ENCODE data around the gene OR5D18.
"Not testable (repeated sequence)": the region's sequence is repeated elsewhere in the genome, so short reads cannot be mapped to it uniquely, and the experiment has no call there.

The OR5D18 gene

GRCh38 chr11:55819330-55819729, at the start of gene OR5D18:
TSS of gene OR5D18 (plus strand) at chr11:55819630. CDS start at chr11:55819630, 0 bp downstream.
- no peak for DNase-seq (ENCODE audit: low spot score)

- DNase-seq (ENCODE audit: low spot score) = no peak
Measured at GRCh38 chr11:55773138-55773537, 46.3 kb upstream of the OR5D18 start, which contains the start of gene OR5D13. TSS of gene OR5D13 (plus strand) at chr11:55773438. CDS start at chr11:55773438, 0 bp downstream.

DNA sequence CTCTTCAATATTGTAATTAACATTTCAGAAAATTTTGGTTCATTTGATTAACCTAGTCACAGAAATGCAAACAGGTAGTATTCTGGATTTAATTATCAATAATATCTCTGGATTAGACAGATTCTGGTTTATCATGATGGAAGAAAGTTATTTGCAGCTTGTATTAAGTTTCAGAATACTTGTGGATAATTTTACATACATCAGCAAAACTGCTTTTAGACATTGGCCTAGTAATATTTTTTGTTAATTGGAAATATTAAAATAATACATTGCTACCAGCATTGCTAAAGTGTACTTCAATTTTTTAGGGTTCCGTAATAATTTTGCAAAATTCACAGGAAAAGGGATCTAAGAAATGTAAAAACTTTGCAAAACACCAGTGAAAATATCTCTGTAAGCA, 27.8 kb upstream of the OR5D18 start:
- no peak for DNase-seq (ENCODE audit: low spot score)

- no peak for DNase-seq (ENCODE audit: low spot score)
Measured at GRCh38 chr11:55793321-55793720, 26.1 kb upstream of the OR5D18 start.

DNA sequence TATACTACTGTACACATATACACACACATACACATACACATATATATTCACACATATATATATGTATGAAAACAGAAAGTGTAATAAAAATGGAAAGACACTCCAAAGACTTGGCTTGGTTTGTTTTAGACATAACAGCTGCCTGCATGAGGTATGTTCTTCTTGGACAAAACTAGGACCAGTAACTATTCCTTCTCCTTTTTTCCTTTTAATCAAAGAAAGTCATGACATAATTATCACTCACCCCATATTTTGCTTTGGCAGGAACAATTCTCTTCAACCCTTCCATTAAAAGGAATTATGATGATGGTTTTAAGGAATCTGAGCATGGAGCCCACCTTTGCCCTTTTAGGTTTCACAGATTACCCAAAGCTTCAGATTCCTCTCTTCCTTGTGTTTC, 24.2 kb upstream of the OR5D18 start, which contains the start of gene OR5D14:
TSS of gene OR5D14 (plus strand) at position 301 of the 400 bp plus-strand sequence. CDS start at position 301, 0 bp downstream.
- no peak for DNase-seq (ENCODE audit: low spot score)

- DNase-seq (ENCODE audit: low spot score) = no peak
Measured at GRCh38 chr11:55806248-55806647, 13.2 kb upstream of the OR5D18 start.

DNA sequence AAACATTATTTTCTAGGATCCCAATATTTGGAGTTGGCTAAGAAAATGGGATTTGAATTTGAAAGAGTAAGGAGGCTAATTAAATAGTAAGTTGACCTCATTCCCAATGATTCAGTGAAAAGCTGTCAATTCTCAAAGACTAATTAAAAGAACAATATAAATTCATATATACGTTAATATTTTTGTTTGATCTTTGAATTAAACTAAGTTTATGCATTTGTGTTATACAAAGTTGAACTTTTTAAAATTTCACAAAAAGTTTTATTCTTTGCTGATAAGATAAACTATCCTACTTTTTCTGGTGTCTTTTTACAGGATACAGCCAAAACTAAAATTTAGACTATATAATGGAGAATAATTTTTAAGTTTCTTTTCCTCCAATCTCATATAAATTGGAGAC, 8.4 kb upstream of the OR5D18 start, which contains the start of gene OR5L1:
TSS of gene OR5L1 (plus strand) at position 301 of the 400 bp plus-strand sequence. CDS start 100 bp downstream, outside the sequence.
- no peak for DNase-seq (ENCODE audit: low spot score)

DNA sequence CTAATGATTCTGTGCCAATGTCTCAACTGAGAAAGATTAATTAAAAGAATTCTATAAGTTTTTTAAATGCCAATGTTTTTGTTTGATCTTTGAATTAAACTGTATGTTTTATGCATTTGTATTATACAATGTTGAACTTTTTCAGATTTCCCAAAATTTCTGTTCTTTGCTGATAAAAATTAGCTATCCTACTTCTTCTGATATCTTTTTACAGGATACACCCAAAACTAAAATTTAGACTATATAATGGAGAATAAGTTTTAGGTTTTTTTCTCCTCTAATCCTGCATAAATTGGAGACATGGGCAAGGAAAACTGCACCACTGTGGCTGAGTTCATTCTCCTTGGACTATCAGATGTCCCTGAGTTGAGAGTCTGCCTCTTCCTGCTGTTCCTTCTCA, 7.5 kb downstream of the OR5D18 start, which contains the start of gene OR5L2:
TSS of gene OR5L2 (plus strand) at position 301 of the 400 bp plus-strand sequence. CDS start at position 301, 0 bp downstream.
- no peak for DNase-seq (ENCODE audit: low spot score)

- no peak for DNase-seq (ENCODE audit: low spot score)
Measured at GRCh38 chr11:55838452-55838851, 19.0 kb downstream of the OR5D18 start, which contains the start of gene OR5D16. TSS of gene OR5D16 (plus strand) at chr11:55838752. CDS start at chr11:55838752, 0 bp downstream.

- no peak for DNase-seq (ENCODE audit: low spot score)
Measured at GRCh38 chr11:55847453-55847852, 28.0 kb downstream of the OR5D18 start.

GRCh38 chr11:55849037-55849436, 29.6 kb downstream of the OR5D18 start:
- no peak for DNase-seq (ENCODE audit: low spot score)

GRCh38 chr11:55852141-55852540, 32.7 kb downstream of the OR5D18 start:
- no peak for DNase-seq (ENCODE audit: low spot score)

GRCh38 chr11:55854704-55855103, 35.3 kb downstream of the OR5D18 start:
- no peak for DNase-seq (ENCODE audit: low spot score)

GRCh38 chr11:55867354-55867753, 47.9 kb downstream of the OR5D18 start:
- not testable (repeated sequence) for DNase-seq (ENCODE audit: low spot score)

Data from hematopoietic multipotent progenitor cell treated with erythropoietin and hydrocortisone succinate and interleukin-3 and kit ligand, for 15 days (in vitro differentiated cells).